GM06990 (cell line): Measurements from ENCODE around the gene SMIM31.

Experiments used
- DNase-seq: peaks from one replicate; pipeline ENCODE4 v3.0.0-alpha.2; 2011; ENCODE audit not compliant: insufficient read length; ENCODE audit errors: extremely low read depth
- H3K27me3 ChIP-seq: replicated peaks from 2 replicates; pipeline ENCODE4 v1.6.0; 2011; ENCODE audit warnings: low read length; ENCODE audit not compliant: control insufficient read depth, insufficient read depth
- H3K36me3 ChIP-seq: 2 replicates; pipeline ENCODE4 v1.5.1; 2011; ENCODE audit warnings: low read length; ENCODE audit not compliant: control insufficient read depth, insufficient read depth
- H3K4me3 ChIP-seq: replicated peaks from 2 replicates; pipeline ENCODE4 v1.5.1; 2011; ENCODE audit warnings: low read depth, mild to moderate bottlenecking, control low read depth, low read length
- CTCF ChIP-seq: IDR thresholded peaks from 2 replicates; pipeline ENCODE4 v1.5.1; 2011; ENCODE audit warnings: low read length, control low read depth, mild to moderate bottlenecking, inconsistent platforms; ENCODE audit not compliant: insufficient read depth, poor library complexity, severe bottlenecking

SMIM31 gene

GRCh38 chr4:164803702-164804101, 49.8 kb downstream of the SMIM31 start:
- Histone ChIP-seq H3K4me3 (no peak overlapping the region), H3K27me3 (no peaks in the 10 kb centered on the region), H3K36me3 (no peaks in the 10 kb centered on the region)
- no peak for DNase-seq
- TF ChIP-seq CTCF: no peak

- TF ChIP-seq CTCF: no peak
- Histone ChIP-seq H3K27me3 (no peaks in the 10 kb centered on the region), H3K4me3 (no peak overlapping the region), H3K36me3 (no peaks in the 10 kb centered on the region)
- no peak for DNase-seq
Measured at GRCh38 chr4:164807611-164808010, 53.7 kb downstream of the SMIM31 start.

GRCh38 chr4:164813554-164813953, 59.6 kb downstream of the SMIM31 start:
- DNase-seq: no peak
- TF ChIP-seq CTCF: no peak
- Histone ChIP-seq H3K36me3 (no peaks in the 10 kb centered on the region), H3K4me3 (no peak overlapping the region), H3K27me3 (no peaks in the 10 kb centered on the region)

- Histone ChIP-seq H3K4me3 (no peak overlapping the region), H3K36me3 (no peaks in the 10 kb centered on the region), H3K27me3 (no peaks in the 10 kb centered on the region)
- DNase-seq: no peak
- no peak for TF ChIP-seq CTCF
Measured at GRCh38 chr4:164815711-164816110, 61.8 kb downstream of the SMIM31 start.

- Histone ChIP-seq H3K4me3 (no peak overlapping the region), H3K36me3 (no peaks in the 10 kb centered on the region), H3K27me3 (no peaks in the 10 kb centered on the region)
- no peak for DNase-seq
- TF ChIP-seq CTCF: no peak
Measured at GRCh38 chr4:164819366-164819765, 65.4 kb downstream of the SMIM31 start.

GRCh38 chr4:164821711-164822110, 67.8 kb downstream of the SMIM31 start:
- no peaks in the 10 kb centered on the region for H3K27me3 ChIP-seq
- DNase-seq: no peak
- TF ChIP-seq CTCF: no peak
- no peaks in the 10 kb centered on the region for H3K36me3 ChIP-seq
- no peak overlapping the region for H3K4me3 ChIP-seq
